KG1 (cell line): Measurements from ENCODE around the gene PSMB11.

Experiments used
- DNase-seq: peaks from one replicate; lab custom pipeline; 2025; lab: John Stamatoyannopoulos, UW

The PSMB11 gene

GRCh38 chr14:23058654-23059504, 16.9 kb downstream of the PSMB11 start:
- DNase-seq: no peak

- no peak for DNase-seq
These were observed 18.7 kb downstream of the PSMB11 start for GRCh38 chr14:23060536-23061260.

GRCh38 chr14:23062002-23062401, 20.0 kb downstream of the PSMB11 start:
- no peak for DNase-seq

GRCh38 chr14:23063601-23064000, 21.6 kb downstream of the PSMB11 start:
- DNase-seq: no peak

- DNase-seq: no peak
These were observed 24.4 kb downstream of the PSMB11 start for GRCh38 chr14:23066368-23066767.

GRCh38 chr14:23066855-23067744, 25.1 kb downstream of the PSMB11 start:
- no peak for DNase-seq

- no peak for DNase-seq
These were observed 26.1 kb downstream of the PSMB11 start for GRCh38 chr14:23067847-23068788.

- DNase-seq: no peak
These were observed 26.9 kb downstream of the PSMB11 start for GRCh38 chr14:23068789-23069412.

GRCh38 chr14:23069413-23069806, 27.4 kb downstream of the PSMB11 start:
- DNase-seq: no peak

GRCh38 chr14:23070262-23071129, 28.5 kb downstream of the PSMB11 start:
- DNase-seq: no peak

- DNase-seq: no peak
These were observed 29.4 kb downstream of the PSMB11 start for GRCh38 chr14:23071244-23071920.

- no peak for DNase-seq
These were observed 30.0 kb downstream of the PSMB11 start for GRCh38 chr14:23071921-23072539.

GRCh38 chr14:23074906-23075305, 32.9 kb downstream of the PSMB11 start:
- DNase-seq: no peak

GRCh38 chr14:23076785-23077408, 34.9 kb downstream of the PSMB11 start:
- no peak for DNase-seq

GRCh38 chr14:23077962-23078361, 36.0 kb downstream of the PSMB11 start:
- no peak for DNase-seq

- DNase-seq: no peak
These were observed 36.7 kb downstream of the PSMB11 start for GRCh38 chr14:23078692-23079116.

GRCh38 chr14:23079716-23080115, 37.7 kb downstream of the PSMB11 start:
- DNase-seq: no peak

- DNase-seq: no peak
These were observed 38.5 kb downstream of the PSMB11 start for GRCh38 chr14:23080474-23080873.
